ENCODE measurements around the gene THAP12.

Gene THAP12

DNA sequence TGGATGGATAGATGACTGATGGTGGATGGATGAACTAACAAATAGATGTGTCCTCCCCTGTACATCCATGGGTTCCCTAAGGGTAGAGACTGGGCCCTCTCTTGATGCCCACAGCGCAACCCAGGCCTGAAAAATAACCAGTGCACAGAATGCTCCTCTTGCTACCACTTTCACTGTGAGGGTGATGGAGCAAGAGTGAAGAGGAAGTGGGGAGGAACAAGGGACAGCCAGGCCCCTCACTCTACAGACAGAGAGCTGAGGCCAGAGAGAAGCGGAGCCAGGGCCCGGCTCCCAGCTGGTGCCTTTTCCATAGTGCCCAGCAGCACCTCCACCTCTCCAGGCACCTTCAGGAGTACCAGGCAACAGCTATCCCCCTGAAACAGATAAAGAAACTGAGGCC lies 67.7 kb downstream of the THAP12 start:
- H3K36me3 Mint-ChIP-seq (ENCODE audit: low read depth), result no peaks in the 10 kb centered on the region
- H3K9me3 Mint-ChIP-seq, result no peaks in the 10 kb centered on the region
- H3K27ac Mint-ChIP-seq, result no peak overlapping the region
- no peaks in the 10 kb centered on the region for H3K27me3 Mint-ChIP-seq
- H3K4me3 Mint-ChIP-seq, result no peak overlapping the region
- no peaks in the 10 kb centered on the region for H3K4me1 Mint-ChIP-seq (ENCODE audit: low read depth)

GRCh38 chr11:76310832-76311595 lies 69.9 kb downstream of the THAP12 start:
- Mint-ChIP-seq H3K9me3 (no peaks in the 10 kb centered on the region), H3K4me3 (no peak overlapping the region), H3K36me3 (ENCODE audit: low read depth) (no peaks in the 10 kb centered on the region), H3K27ac (no peak overlapping the region), H3K4me1 (ENCODE audit: low read depth) (no peaks in the 10 kb centered on the region), H3K27me3 (no peaks in the 10 kb centered on the region)

DNA sequence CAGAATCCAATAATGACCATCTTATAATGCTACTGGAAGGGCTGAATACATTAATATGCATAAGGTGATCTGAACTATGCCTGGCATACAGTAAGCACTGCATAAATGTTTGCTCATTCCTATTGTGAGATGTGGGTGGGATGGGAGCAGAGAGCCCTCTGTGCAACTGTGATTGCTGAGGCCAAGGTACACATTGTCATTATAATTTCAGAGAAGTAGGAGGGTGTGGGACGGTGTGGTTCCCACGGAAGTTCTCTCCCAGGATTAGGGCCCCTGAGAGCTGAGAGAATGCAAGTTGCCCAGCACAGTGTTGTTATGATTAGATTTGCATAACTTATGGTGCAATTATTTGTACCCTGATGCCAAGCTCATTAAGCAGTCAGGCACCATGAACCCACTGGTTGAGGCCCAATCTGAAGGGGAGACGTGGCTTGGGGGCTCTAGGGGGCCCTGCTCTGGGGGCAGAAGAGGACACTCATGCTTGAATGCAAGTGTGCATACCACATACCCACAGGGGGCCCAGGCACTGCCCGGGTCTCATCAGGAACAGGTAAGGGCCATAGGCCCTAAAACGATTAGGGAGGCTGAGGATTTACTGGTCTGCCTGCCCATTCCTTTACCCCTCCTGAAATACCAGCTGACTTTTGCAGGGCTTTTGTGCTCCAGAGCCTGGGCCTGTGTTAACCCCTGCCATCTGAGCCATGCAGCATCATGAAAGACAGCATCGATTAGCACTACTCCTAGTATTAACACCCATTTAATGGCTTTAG lies 72.8 kb downstream of the THAP12 start:
- no peak overlapping the region for H3K4me3 Mint-ChIP-seq
- no peaks in the 10 kb centered on the region for H3K27me3 Mint-ChIP-seq
- no peaks in the 10 kb centered on the region for H3K4me1 Mint-ChIP-seq (ENCODE audit: low read depth)
- no peaks in the 10 kb centered on the region for H3K9me3 Mint-ChIP-seq
- no peaks in the 10 kb centered on the region for H3K36me3 Mint-ChIP-seq (ENCODE audit: low read depth)
- no peak overlapping the region for H3K27ac Mint-ChIP-seq

DNA sequence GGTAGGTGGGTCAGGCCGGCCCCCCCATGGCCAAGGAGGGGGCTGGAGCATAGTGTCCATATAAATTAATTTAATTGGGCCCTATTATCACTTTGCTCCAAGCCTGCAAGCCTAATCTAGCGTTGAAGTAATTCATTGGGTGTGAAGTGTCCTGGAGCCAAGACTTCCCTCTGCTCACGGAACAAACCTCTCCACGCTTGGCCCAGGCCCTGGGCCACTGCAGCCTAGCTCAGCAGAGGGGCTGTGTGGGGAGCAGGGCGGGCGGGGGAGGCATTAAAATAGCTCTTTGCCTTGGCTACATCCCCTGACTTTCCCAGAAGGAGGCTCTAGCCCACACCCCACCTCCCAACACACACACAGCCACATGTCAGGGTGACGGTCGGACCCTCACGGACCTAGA lies 73.5 kb downstream of the THAP12 start:
- no peak overlapping the region for H3K4me3 Mint-ChIP-seq
- no peaks in the 10 kb centered on the region for H3K4me1 Mint-ChIP-seq (ENCODE audit: low read depth)
- no peaks in the 10 kb centered on the region for H3K27me3 Mint-ChIP-seq
- no peak overlapping the region for H3K27ac Mint-ChIP-seq
- H3K36me3 Mint-ChIP-seq (ENCODE audit: low read depth), result no peaks in the 10 kb centered on the region
- no peaks in the 10 kb centered on the region for H3K9me3 Mint-ChIP-seq

GRCh38 chr11:76303399-76303798 lies 77.5 kb downstream of the THAP12 start:
- Mint-ChIP-seq H3K36me3 (ENCODE audit: low read depth) (no peaks in the 10 kb centered on the region), H3K9me3 (no peaks in the 10 kb centered on the region), H3K4me3 (no peak overlapping the region), H3K27ac (no peak overlapping the region), H3K27me3 (no peaks in the 10 kb centered on the region), H3K4me1 (ENCODE audit: low read depth) (no peaks in the 10 kb centered on the region)

DNA sequence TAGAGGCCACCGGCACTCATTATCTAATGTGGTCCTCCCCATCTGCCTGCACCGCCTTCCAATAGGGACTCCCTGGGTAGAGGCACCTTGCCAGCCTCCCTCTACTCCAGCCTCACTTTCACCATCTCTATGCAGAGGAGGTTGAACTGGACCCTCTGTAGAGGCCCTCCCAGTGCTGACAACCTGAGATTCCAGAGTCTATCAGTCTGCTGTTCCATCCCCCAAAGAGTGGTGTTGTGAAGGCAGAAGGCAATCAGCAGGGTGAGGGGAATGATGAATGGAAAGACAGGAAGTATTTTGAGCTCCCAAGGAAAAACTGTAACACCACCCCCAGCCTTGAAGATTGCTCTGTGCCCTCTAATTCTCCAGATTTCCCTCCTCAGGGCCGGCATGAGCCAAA lies 77.9 kb downstream of the THAP12 start:
- no peaks in the 10 kb centered on the region for H3K27me3 Mint-ChIP-seq
- H3K27ac Mint-ChIP-seq, result no peak overlapping the region
- H3K36me3 Mint-ChIP-seq (ENCODE audit: low read depth), result no peaks in the 10 kb centered on the region
- no peaks in the 10 kb centered on the region for H3K9me3 Mint-ChIP-seq
- no peaks in the 10 kb centered on the region for H3K4me1 Mint-ChIP-seq (ENCODE audit: low read depth)
- H3K4me3 Mint-ChIP-seq, result no peak overlapping the region
